ENCODE measurements around the gene RANBP17.
"Not testable (repeated sequence)": the region's sequence is repeated elsewhere in the genome, so short reads cannot be mapped to it uniquely, and the experiment has no call there.

Gene RANBP17

GRCh38 chr5:171261361-171261760, 399.5 kb downstream of the RANBP17 start:
- no peak for DNase-seq

GRCh38 chr5:171261904-171262303, 400.1 kb downstream of the RANBP17 start:
- no peak for DNase-seq

- no peak for DNase-seq
Measured at GRCh38 chr5:171263181-171263580, 401.4 kb downstream of the RANBP17 start.

GRCh38 chr5:171264843-171265242, 403.0 kb downstream of the RANBP17 start:
- no peak for DNase-seq

- no peak for DNase-seq
Measured at GRCh38 chr5:171268700-171269620, 407.1 kb downstream of the RANBP17 start.

GRCh38 chr5:171269717-171270116, 407.9 kb downstream of the RANBP17 start:
- no peak for DNase-seq

GRCh38 chr5:171270136-171270535, 408.3 kb downstream of the RANBP17 start:
- no peak for DNase-seq

GRCh38 chr5:171271798-171272197, 410.0 kb downstream of the RANBP17 start:
- no peak for DNase-seq

- DNase-seq: peak in 1 of 2 donors; percentile 5
Measured at GRCh38 chr5:171272996-171273970, 411.5 kb downstream of the RANBP17 start.

- no peak for DNase-seq
Measured at GRCh38 chr5:171275841-171276544, 414.2 kb downstream of the RANBP17 start.

GRCh38 chr5:171283753-171284152, 421.9 kb downstream of the RANBP17 start:
- no peak for DNase-seq

- DNase-seq: no peak
Measured at GRCh38 chr5:171285465-171285864, 423.6 kb downstream of the RANBP17 start.

- no peak for DNase-seq
Measured at GRCh38 chr5:171288066-171288465, 426.2 kb downstream of the RANBP17 start.

GRCh38 chr5:171291371-171291770, 429.6 kb downstream of the RANBP17 start:
- no peak for DNase-seq

GRCh38 chr5:171295299-171295698, 433.5 kb downstream of the RANBP17 start:
- no peak for DNase-seq

GRCh38 chr5:171295801-171296200, 434.0 kb downstream of the RANBP17 start:
- no peak for DNase-seq

- not testable (repeated sequence) for DNase-seq
Measured at GRCh38 chr5:171297941-171298340, 436.1 kb downstream of the RANBP17 start.

- no peak for DNase-seq
Measured at GRCh38 chr5:171299228-171299627, 437.4 kb downstream of the RANBP17 start.

- no peak for DNase-seq
Measured at GRCh38 chr5:171299851-171300250, 438.0 kb downstream of the RANBP17 start.

- no peak for DNase-seq
Measured at GRCh38 chr5:171300358-171300757, 438.5 kb downstream of the RANBP17 start.

GRCh38 chr5:171306166-171306565, 444.3 kb downstream of the RANBP17 start:
- DNase-seq: no peak

- no peak for DNase-seq
Measured at GRCh38 chr5:171306781-171307591, 445.2 kb downstream of the RANBP17 start.

All from stimulated activated CD4-positive, alpha-beta T cell treated with anti-CD3 and anti-CD28 coated beads, Interleukin-2, amount 100 ng/mL, for 24 hours (primary cell).